HG03175 (cell line): ENCODE data around the gene PCA3.
A peak's percentile ranks its signal among the peaks of the same experiment; 100 is the strongest.

ENCODE experiments used
- ATAC-seq: cut with Tn5 transposase; IDR thresholded peaks from one replicate; pipeline ENCODE4 v1.9.1; 2021; ENCODE audit warnings: mild to moderate bottlenecking, moderate library complexity; ENCODE audit not compliant: unreplicated experiment

The PCA3 gene

GRCh38 chr9:76756941-76757673, 7.1 kb upstream of the PCA3 start:
- no peak for ATAC-seq

- ATAC-seq = no peak
Observed at GRCh38 chr9:76758476-76758875, 5.8 kb upstream of the PCA3 start.

GRCh38 chr9:76759732-76760131, 4.5 kb upstream of the PCA3 start:
- ATAC-seq = no peak

- ATAC-seq = no peak
Observed at GRCh38 chr9:76761448-76761847, 2.8 kb upstream of the PCA3 start.

- ATAC-seq = no peak
Observed at GRCh38 chr9:76766126-76766525, 1.9 kb downstream of the PCA3 start.

GRCh38 chr9:76772686-76773445, 8.6 kb downstream of the PCA3 start:
- no peak for ATAC-seq

- no peak for ATAC-seq
Observed at GRCh38 chr9:76784881-76785280, 20.6 kb downstream of the PCA3 start.

GRCh38 chr9:76785501-76785900, 21.3 kb downstream of the PCA3 start:
- no peak for ATAC-seq

- ATAC-seq = no peak
Observed at GRCh38 chr9:76787677-76788076, 23.4 kb downstream of the PCA3 start.

- no peak for ATAC-seq
Observed at GRCh38 chr9:76789840-76790239, 25.6 kb downstream of the PCA3 start.

- ATAC-seq = no peak
Observed at GRCh38 chr9:76793784-76794431, 29.7 kb downstream of the PCA3 start.

GRCh38 chr9:76796296-76796695, 32.1 kb downstream of the PCA3 start:
- no peak for ATAC-seq

GRCh38 chr9:76798527-76798926, 34.3 kb downstream of the PCA3 start:
- no peak for ATAC-seq

- ATAC-seq = no peak
Observed at GRCh38 chr9:76799473-76799872, 35.2 kb downstream of the PCA3 start.

GRCh38 chr9:76800901-76801300, 36.7 kb downstream of the PCA3 start:
- ATAC-seq = no peak

- ATAC-seq = no peak
Observed at GRCh38 chr9:76803083-76803482, 38.8 kb downstream of the PCA3 start.

GRCh38 chr9:76803762-76804161, 39.5 kb downstream of the PCA3 start:
- ATAC-seq = no peak

GRCh38 chr9:76808636-76809035, 44.4 kb downstream of the PCA3 start:
- ATAC-seq = no peak

- ATAC-seq = peak; percentile 74
Observed at GRCh38 chr9:76810377-76810957, 46.2 kb downstream of the PCA3 start.

- ATAC-seq = no peak
Observed at GRCh38 chr9:76812591-76812990, 48.4 kb downstream of the PCA3 start.

- ATAC-seq = no peak
Observed at GRCh38 chr9:76817489-76817888, 53.3 kb downstream of the PCA3 start.

GRCh38 chr9:76818271-76818670, 54.0 kb downstream of the PCA3 start:
- ATAC-seq = no peak
